ENCODE measurements around the gene SLC25A25.

Gene SLC25A25

GRCh38 chr9:128155736-128156500 lies 87.9 kb downstream of the SLC25A25 start:
- DNase-seq (ENCODE audit: low read depth) = no peak
- TF ChIP-seq, protein P1, sequence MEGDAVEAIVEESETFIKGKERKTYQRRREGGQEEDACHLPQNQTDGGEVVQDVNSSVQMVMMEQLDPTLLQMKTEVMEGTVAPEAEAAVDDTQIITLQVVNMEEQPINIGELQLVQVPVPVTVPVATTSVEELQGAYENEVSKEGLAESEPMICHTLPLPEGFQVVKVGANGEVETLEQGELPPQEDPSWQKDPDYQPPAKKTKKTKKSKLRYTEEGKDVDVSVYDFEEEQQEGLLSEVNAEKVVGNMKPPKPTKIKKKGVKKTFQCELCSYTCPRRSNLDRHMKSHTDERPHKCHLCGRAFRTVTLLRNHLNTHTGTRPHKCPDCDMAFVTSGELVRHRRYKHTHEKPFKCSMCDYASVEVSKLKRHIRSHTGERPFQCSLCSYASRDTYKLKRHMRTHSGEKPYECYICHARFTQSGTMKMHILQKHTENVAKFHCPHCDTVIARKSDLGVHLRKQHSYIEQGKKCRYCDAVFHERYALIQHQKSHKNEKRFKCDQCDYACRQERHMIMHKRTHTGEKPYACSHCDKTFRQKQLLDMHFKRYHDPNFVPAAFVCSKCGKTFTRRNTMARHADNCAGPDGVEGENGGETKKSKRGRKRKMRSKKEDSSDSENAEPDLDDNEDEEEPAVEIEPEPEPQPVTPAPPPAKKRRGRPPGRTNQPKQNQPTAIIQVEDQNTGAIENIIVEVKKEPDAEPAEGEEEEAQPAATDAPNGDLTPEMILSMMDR (IDR thresholded peaks at IDR 0.05; ENCODE audit: low read depth, low read length, missing control alignments) = no peak
- H3K4me3 ChIP-seq (ENCODE audit: low read depth, low read length) = no peak overlapping the region

Measured in GM12864 (cell line).